Upper lobe of left lung (tissue), 4 donors: ENCODE data around the gene MAPKBP1.

Source experiments
- CTCF ChIP-seq, 6 experiments: fragments of 450-650 bp in 4 of 6; fragments of 200-600 bp in 2 of 6; sonication (generic) in 2 of 6; IDR thresholded peaks; one replicate each; pipeline ENCODE4 v1.5.1; 2016 to 2019; ENCODE audit warnings: antibody characterized with exemption in 6 of 6
- POLR2A ChIP-seq, 4 donors: fragments of 450-650 bp; IDR thresholded peaks; one replicate each; pipeline ENCODE4 v1.5.1; 2016 to 2017; ENCODE audit warnings: antibody characterized with exemption in 4 of 4, mild to moderate bottlenecking in 2 of 4

- TF ChIP-seq CTCF (IDR thresholded peaks at IDR 0.05) (no peak), POLR2A (IDR thresholded peaks at IDR 0.05) (no peak)
Observed at GRCh38 chr15:41873711-41874110, 99.4 kb downstream of the MAPKBP1 start.
